Ishikawa (cell line): ENCODE data around the gene STXBP5.

ENCODE experiments used
- MAX ChIP-seq: IDR thresholded peaks from 2 replicates; pipeline ENCODE4 v1.6.1; 2012
- NFIC ChIP-seq: IDR thresholded peaks from 2 replicates; pipeline ENCODE4 v1.6.1; 2012
- RAD21 ChIP-seq: IDR thresholded peaks from 2 replicates; pipeline ENCODE4 v1.6.1; 2012; ENCODE audit warnings: low read depth
- TAF1 ChIP-seq: IDR thresholded peaks from 2 replicates; pipeline ENCODE4 v1.6.1; 2012; ENCODE audit warnings: low read depth, mild to moderate bottlenecking

GRCh38 chr6:147361311-147361981 lies 157.2 kb downstream of the STXBP5 start:
- TF ChIP-seq TAF1 (no peak), MAX (no peak), RAD21 (no peak), NFIC (no peak)
